Stimulated activated CD4-positive, alpha-beta T cell treated with anti-CD3 and anti-CD28 coated beads, Interleukin-2, amount 100 ng/mL, for 48 hours (primary cell): ENCODE measurements around the gene MYO7A.

Experiments used
- DNase-seq, 2 donors: peaks; one replicate each; pipeline ENCODE4 v3.0.0-alpha.2; 2020

Gene MYO7A

DNA sequence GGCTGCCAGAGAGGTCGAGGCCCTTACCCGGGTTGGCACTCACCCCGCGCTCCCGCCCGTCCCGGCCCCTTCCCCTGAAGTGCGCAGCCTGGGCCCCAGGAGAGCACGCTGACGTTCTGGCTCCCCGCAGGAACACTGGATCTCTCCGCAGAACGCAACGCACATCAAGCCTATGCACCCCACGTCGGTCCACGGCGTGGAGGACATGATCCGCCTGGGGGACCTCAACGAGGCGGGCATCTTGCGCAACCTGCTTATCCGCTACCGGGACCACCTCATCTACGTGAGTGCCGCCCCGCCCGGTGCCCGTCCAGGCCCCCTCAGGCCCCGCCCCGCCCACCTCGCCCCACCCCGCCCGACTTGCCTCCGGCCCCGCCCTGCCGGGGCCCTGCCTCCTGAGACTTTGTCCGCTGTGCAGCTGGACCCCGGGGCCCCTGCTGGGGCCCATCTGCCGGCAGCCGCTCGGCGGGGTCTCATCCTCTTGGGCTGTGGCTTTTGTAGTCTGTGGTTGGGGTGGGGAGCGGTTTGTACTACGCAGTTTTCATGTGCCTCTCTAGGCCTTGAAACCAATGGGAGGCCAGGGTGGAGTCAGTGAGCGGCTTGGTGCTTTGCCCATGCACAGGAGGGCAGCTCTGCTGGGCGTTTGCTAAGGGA is 19.7 kb downstream of the MYO7A start:
- no peak for DNase-seq

DNA sequence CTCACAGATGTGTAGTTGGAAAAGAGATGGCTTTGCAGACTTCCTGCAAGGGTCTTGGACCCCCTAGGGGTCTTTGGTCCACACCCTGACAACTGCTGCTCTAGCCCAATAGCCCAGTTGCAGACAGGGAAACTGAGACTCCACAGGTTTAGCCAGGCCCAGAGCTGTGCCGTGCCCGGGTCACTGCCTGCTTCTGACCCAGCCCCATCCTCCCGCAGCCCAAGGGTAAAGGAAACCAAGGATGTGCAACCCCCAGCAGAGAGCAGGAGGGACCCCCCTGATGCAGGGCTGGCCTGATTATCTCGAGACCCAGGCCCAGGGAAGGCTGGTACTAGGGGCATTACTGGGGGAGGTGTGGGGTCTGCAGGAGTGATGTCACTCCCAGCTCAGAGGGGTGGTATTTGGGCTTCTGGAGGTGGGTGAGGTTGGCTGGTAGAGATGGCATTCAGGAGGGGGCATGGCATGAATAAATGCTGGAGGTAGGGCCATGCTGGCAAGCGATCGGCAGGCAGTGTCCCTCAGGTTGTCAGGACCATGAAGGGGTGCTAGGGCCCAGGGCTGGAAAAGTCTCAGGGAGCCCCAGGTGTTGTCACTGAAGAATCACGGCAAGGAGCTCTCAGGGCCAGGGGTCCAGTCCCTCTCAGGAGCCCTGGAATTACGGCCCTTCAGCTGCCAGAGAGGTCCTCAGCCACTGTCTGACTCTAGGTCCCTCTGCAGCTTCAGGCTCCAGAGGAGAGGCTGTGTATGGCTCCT is 21.1 kb downstream of the MYO7A start:
- DNase-seq, result no peak

DNA sequence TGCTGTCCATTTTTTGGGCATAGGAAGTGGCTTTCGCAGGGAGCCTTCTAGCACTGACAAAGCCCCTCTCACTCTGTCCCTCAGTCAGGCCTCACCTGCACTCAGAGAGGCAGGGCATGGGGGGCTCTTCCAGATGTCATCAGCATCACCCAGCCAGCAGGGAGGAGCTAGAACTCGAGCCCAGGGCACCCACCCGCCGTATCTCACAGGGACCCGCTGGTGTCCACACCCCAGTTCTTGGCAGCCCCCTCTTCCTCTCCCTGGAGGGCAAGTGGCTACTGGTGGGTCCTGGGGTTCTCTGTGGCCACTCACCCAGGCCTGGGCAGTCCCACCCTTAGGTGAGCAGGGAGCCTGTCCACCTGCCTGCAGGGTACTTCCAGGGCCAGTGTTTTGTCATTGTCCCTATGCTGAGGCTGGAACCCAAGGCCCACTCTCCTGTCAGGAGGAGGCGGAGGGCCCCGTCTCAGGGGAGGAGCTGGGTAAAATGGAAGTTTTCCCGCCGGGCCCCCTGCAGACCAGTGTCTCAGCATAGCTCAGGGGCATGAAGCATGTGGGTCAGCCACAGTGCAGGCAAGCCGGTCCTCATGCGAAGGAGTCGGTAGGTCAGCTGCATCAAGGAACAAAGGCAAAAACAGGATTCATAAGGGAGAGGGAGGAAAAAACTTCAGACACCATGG is 21.8 kb downstream of the MYO7A start:
- DNase-seq, result no peak

DNA sequence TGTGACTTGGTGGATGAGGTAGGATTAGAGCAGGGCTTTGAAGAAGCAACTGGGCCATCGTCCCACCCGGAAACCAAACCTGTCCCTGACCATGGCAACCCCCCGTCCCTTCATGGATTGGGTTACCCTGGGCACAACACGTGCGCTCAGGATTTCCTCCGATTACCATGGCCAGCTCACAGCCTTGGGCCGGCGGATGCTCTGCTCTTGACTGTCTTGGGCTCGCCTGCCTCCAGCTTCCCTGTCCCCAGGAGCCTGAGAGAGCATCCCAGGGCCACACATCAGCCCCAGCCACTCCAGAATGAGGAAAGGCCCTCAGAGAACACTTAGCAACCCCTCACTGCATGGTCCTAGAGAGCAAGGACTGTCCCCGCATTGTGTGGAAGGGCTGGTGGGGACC is 22.8 kb downstream of the MYO7A start:
- DNase-seq, result no peak

DNA sequence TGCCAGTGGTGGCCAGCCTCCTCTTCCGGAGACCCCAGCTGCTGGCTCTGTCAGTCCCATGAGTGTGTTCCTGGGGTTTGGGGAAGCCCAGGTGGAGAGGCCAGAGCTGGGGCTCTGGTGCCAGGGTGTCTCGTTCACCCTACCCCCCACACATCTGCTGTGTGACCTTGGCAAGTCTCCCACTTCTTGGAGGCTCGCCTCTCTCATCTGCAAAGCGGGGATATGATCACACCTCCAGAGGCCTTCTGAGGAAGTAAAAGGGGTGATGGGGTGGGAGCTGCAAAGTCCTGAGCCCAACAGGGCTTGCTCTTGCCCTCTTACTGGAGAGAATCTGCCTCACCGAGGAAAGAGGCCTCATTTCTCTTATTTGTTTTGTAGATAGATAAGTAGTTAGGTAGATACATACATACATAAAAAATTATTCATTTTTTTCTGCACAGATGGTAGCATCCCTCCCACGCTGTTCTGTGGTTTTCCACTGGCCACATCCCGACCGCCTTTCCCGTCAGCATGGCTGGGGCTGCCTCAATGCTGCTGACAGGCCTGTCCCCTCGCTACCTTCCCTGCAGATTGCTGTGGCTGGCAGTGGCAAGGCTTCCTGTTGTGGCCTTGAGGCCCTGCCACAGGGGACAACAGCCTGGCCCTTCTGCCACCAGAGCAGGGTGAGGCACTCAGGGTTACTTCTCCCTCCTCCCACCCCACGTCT is 23.9 kb downstream of the MYO7A start:
- DNase-seq, result peak; percentile 51 to 59

DNA sequence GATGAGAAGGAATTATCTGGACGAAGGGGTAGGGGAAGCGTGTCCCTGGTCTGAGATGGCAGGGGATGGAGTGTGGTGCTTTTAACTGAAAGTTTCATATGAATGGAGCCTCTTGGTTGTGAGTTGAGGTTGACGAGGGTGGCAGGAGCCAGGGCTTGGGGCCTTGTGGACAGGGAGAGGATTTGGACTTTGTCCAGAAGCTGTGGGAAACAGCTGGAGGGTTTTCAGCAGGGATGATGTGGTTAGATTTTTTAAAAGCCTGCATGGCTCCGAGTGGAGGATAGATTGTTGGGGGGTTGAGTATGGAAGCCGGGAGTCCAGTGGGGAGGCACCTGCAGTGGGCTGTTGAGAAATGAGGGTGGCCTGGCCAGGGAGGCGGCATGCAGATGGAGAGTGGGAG is 24.8 kb downstream of the MYO7A start:
- DNase-seq, result no peak

DNA sequence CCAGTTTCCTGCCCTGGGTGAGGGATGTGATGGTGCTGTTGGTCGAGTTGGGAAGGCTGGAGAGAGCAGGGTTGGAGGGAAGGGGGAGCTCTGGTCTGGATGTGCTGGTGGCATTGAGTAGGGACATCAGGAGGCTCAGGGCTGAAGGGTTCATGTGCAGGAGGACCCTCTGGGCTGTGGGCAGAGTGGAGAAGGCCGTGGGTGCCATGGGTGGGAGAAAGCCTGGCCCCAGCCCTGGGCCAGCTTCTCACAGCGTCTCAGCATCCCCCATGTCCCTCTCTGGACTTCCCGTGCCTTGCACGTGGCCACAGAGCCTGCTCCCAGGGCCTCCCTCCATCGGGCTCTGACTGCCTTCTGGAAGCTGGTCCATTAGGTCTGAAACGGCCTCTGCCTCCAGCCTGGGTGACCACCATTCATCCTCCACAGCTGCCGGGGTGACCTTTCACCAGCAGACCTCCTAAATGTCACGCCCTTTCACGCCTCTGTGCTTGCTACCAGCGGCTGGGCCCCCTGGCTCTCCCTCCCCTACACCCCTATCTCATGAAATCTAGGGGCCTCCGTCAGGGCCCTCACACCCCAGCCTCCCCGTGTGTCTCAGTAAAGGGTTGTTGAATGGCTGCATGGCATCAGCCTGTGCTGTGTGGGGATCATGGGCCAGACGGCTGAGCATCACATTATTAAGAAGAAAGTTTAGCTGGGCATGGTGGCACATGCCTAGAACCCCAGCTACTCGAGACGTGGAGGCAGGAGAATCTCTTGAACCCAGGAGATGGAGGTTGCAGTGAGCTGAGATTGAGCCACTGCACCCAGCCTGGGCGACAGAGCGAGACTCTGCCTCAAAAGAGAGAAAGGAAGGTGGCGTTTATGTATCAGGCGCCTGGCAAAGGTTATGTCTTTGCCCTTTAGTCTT is 25.5 kb downstream of the MYO7A start:
- DNase-seq, result no peak

DNA sequence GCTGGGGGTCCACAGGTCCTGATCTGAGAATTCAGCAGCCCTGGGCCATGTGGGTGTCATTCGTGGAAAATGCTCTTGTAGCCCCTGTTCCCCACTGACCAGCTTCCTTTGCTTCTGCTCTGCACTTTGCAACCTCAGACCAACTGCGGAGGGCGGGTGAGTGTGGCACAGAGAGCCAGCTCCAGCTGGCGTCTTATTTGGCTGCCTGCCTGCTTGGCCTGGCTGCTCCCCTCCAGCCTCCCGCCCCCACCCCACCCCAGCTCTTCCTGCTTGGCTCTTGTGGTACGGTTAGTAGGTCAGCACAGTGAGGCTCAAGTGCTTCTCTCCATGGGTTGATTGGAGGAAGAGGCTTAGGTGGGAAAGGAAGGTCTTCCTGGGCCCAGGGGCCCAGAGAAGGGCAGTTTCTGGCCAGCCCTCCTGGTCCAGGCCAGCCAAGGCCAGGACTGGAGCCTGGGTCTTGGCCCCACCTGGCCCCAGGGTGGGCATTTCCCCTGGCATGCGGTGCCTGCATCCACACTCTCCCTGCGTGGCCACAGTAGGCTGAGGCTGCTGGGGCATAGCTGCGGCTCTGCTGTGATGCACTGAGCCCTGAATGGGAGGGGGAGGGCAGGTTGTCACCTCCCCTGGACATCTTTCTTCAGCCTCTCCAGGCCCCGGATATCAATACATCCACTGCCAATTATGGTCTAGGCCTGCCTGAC is 26.5 kb downstream of the MYO7A start:
- DNase-seq, result no peak

DNA sequence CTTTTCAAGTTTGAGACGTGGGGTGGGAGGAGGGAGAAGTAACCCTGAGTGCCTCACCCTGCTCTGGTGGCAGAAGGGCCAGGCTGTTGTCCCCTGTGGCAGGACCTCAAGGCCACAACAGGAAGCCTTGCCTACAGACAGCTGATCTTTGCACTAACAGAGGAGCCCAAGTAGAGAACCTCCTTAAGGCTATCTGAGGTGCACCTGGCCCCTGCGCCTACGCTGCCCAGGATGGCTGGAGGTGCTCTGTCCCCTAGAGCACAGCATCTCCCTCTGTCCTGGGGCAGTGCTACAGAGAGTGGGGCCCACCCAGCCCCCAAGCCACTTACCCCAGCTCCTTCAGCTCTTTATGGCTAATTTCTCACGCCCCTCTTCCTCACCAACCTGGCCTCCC is 27.0 kb downstream of the MYO7A start:
- DNase-seq, result no peak

DNA sequence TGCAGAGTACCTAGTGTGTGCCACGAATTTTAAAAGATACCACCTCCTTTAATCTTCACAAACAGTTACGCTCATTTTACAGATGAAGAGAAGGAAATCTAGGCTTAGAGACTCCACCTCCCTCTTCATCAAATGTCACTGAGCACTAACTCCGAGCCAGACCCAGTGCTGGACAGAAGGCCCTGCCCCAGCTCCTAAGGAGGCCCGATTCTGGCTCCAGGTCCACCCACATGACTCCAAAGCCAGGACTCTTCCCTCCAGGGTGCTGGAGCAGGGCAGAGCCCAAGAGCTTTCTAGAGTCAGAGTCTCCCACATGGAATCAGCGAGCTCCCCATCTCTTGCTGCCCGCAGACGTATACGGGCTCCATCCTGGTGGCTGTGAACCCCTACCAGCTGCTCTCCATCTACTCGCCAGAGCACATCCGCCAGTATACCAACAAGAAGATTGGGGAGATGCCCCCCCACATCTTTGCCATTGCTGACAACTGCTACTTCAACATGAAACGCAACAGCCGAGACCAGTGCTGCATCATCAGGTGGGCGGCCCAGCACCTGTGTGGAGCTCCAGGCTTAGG is 27.6 kb downstream of the MYO7A start:
- no peak for DNase-seq

DNA sequence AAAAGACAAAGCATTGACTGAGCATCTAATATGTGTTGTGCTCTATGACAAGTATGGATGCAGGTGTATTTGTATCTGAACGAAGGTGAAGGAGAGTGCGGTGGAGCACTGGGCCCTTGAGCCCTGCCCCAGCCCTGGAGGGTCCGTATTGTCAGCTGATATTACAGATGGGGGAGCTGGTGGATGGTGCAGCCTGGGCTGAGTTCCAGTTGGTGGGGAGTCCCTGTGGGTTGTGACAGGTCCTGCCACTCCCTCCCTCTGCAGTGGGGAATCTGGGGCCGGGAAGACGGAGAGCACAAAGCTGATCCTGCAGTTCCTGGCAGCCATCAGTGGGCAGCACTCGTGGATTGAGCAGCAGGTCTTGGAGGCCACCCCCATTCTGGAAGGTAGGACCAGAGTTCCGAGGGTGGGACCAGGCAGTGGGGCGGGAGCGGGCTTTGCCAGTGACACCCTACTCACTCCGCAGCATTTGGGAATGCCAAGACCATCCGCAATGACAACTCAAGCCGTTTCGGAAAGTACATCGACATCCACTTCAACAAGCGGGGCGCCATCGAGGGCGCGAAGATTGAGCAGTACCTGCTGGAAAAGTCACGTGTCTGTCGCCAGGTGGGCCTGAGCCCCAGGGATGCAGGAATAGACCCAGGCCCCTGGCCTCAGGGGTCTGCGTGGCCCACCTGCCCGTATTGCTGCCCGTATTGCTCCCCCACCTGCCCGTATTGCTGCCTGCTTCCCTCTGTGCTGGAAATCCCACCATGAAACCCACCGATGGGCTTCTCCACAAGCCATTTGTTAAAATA is 28.6 kb downstream of the MYO7A start:
- DNase-seq, result no peak

DNA sequence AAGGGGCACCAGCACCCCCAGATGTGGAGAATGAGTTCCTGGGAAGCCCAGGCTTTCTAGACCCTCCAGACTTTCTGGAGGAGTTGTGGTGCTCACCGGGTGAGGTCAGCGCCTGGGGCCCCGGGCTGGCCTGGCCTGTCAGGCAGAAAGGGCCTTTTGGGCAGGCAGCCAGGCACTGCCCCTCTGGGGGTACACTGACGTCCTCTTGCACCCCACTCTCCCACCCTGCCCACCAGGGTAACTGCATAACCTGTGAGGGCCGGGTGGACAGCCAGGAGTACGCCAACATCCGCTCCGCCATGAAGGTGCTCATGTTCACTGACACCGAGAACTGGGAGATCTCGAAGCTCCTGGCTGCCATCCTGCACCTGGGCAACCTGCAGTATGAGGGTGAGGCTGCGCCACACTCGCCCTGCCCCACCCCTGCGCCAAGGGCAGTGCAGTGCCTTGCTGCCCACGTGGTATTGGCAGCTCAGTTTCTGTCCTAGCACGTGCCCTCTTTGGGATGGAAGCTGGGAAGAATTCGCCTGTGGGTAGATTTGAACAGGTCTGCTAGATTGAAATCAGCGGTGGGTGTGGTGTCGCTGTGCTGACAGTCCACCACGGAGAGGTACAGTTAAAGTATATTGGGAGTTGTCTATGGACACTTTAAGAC is 30.1 kb downstream of the MYO7A start:
- DNase-seq, result no peak

DNA sequence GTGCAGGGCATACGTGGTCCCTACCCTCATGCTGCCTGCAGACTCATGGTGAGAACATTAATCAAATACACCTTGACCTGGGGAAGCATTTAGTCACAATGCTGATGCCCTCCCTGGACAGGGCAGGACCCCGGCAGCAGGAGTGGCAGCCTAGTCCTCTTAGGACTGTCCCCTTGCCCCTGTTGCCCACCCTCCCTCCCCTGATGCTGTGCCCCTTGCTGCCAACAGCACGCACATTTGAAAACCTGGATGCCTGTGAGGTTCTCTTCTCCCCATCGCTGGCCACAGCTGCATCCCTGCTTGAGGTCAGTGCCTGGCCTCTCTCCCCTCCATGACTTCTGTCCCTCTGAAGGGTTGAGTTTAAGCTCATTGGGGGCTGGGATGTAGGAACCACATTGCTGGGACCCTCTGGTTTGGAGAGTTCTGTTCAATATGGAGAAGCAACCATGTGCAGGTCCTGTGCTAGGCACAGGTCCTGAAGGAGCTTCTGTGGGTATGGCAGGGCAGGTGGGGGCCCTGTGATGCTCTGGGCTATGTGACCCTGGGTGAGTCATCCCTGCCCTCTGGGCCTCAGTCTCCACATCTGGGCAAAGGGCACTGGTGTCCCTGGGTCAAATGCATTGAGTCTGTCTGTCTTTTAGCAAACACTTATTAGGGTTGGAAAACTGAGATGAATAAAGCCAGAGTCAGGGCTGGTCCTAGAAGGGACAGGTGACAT is 31.3 kb downstream of the MYO7A start:
- DNase-seq, result no peak

DNA sequence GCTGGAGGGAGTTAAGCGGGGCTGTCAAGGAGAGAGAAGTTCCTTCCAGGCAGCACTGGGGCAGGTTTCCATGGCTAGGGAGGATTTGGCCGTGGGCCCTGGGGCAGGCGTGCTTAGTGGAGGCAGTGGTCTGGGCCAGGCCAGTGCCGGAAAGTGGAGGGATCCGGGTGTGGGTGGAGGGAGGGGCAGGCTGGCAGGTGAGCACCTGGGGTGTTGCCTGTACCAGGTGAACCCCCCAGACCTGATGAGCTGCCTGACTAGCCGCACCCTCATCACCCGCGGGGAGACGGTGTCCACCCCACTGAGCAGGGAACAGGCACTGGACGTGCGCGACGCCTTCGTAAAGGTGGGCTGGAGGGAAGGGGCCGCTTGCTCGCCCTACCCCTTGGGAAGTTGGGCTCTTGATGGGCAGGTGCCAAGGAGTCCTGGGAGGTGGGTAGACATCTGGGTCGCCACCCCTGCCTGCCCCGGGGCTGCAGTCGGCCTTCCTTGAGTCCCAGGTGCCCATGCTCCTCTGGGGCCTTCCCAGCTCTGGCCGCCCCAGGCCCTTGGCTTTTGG is 32.0 kb downstream of the MYO7A start:
- no peak for DNase-seq

DNA sequence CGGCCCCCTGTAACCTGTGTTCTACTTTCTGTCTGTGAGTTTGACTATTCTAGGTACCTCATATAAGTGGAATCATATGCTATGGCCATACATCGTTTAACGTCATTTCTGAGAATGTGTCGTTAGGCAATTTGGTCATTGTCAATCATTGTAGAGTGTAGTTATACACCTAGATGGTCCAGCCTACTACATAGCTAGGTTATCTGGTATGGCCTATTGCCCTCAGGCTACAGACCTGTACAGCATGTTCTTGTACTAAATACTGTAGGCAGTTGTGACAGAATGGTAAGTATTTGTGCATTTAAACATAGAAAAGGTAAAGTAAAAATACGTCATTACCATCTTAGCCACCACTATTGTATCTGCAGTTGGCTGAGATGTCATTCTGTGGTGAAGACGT is 35.2 kb downstream of the MYO7A start:
- DNase-seq, result no peak

DNA sequence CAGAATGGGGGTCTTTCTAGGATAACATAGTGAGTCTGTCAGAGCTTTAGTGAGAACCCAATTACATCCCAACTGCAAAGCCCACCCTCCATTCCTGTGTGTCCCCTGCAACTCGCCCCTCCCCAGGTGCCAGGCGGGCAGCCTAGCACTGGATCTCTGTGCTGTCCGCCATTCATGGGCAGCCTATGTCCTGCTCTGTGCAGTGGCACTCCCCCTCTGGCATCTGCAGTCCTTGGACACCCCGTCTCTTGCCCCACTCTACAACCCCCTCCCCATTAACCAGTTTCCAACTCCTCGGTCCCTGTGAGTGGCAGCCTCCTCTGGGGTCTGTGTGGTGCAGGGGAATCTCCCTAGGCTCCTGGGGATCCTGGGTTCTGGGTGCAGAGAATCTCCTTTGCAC is 37.0 kb downstream of the MYO7A start:
- DNase-seq, result no peak

DNA sequence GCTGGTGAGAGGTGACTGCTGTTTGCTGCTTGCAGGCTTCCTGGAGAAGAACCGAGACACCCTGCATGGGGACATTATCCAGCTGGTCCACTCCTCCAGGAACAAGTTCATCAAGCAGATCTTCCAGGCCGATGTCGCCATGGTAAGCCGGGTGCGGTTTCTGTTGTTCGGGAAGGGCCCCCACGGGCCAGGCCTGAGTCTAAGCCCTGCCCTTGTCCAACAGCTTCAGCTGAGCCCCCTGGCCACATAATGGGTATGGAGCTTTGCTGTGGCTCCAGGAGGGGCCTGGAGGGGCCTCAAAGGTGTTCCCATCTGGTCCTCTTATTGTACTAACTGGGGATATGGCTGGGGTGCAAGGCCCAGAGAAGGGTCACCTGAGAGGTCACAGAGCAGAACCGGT is 38.0 kb downstream of the MYO7A start:
- no peak for DNase-seq

DNA sequence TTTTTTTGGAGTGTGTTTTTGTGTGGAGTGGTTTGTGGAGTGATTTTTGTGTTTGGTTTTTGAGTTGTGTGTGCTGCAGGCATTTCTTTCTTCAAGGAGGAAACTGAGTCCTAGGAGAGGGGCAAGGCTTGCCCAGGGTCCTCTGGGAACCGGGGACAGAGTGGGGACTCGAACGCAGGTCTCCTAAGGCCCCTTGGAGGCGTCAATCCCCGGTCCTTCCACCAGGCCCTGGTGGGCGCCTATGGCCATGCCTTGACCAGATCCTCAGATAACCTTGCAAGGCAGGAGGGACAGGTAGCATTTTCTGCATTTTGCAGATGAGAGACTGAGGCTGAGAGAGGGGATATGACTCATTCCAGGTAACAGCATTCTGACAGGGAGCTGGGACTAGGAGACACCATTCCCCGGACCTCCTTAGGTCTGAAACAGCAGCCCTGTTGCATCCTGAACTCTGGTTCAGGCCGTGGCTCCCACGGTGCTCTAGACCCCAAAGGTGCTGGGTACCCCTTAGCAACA is 39.1 kb downstream of the MYO7A start:
- DNase-seq, result no peak

DNA sequence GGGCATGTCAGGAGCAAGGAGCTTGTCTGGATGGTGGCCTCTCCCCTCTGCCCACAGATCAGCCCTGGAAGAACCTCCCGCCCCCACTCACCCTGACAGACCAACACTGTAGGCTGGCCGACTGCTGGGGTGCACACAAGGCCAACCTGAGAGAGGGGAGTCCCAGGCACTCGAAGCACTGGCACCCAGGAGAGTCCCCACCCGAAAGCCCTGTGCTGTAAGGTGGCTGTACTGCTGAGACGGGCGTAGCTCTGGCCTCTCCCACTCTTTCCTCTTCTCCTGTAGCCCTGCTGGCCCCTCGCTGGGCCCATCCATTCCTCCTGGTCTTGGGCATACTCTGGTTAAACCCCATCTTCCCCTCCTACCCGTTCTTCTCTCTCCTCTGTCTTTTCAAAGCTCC is 39.7 kb downstream of the MYO7A start:
- DNase-seq, result no peak
